SK-N-MC (cell line): ENCODE results near the gene SLC30A7.

ENCODE experiments used
- DNase-seq: peaks from one replicate; pipeline ENCODE4 v3.0.0-alpha.2; 2011; ENCODE audit warnings: low read depth, low spot score
- H3K27ac ChIP-seq: fragments of 200-600 bp; sonication (generic); 2 replicates; pipeline ENCODE4 v1.5.1; 2016; ENCODE audit warnings: mixed run types
- H3K36me3 ChIP-seq: fragments of 200-600 bp; sonication (generic); 2 replicates; pipeline ENCODE4 v1.6.1; 2017; ENCODE audit warnings: antibody characterized with exemption, low read length, mixed read lengths; ENCODE audit not compliant: insufficient read depth
- H3K4me3 ChIP-seq: fragments of 200-600 bp; sonication (generic); 2 replicates; pipeline ENCODE4 v1.5.1; 2016
- H3K9ac ChIP-seq: fragments of 200-600 bp; sonication (generic); 2 replicates; pipeline ENCODE4 v1.8.0; 2017; ENCODE audit warnings: mixed run types, mixed read lengths; ENCODE audit not compliant: insufficient read length
- H3K9me3 ChIP-seq: fragments of 200-600 bp; sonication (generic); 2 replicates; pipeline ENCODE4 v1.6.1; 2017; ENCODE audit warnings: low read depth, mild to moderate bottlenecking, antibody characterized with exemption, low read length, moderate library complexity, mixed read lengths
- EZH2 ChIP-seq: fragments of 200-600 bp; sonication (generic); IDR thresholded peaks from one replicate; pipeline ENCODE4 v1.6.1; 2017; ENCODE audit warnings: antibody characterized with exemption
- FOXP2 ChIP-seq: optimal IDR thresholded peaks from 2 replicates; pipeline ENCODE3; 2011; ENCODE audit warnings: mild to moderate bottlenecking, moderate library complexity; ENCODE audit not compliant: insufficient read depth; ENCODE audit errors: extremely low read length, control extremely low read depth
- POLR2AphosphoS5 ChIP-seq: IDR thresholded peaks from 2 replicates; pipeline ENCODE4 v1.6.1; 2012; ENCODE audit warnings: mild to moderate bottlenecking, low read depth, low read length, borderline replicate concordance

SLC30A7 gene

GRCh38 chr1:100866041-100866900, 29.6 kb upstream of the SLC30A7 start:
- Histone ChIP-seq H3K27ac (no peak overlapping the region), H3K9ac (no peak overlapping the region), H3K36me3 (no peaks in the 10 kb centered on the region), H3K9me3 (no peaks in the 10 kb centered on the region), H3K4me3 (no peak overlapping the region)
- DNase-seq = peak; percentile 35
- no peak for TF ChIP-seq POLR2AphosphoS5
- no peak for TF ChIP-seq EZH2
- TF ChIP-seq FOXP2 = no peak

DNA sequence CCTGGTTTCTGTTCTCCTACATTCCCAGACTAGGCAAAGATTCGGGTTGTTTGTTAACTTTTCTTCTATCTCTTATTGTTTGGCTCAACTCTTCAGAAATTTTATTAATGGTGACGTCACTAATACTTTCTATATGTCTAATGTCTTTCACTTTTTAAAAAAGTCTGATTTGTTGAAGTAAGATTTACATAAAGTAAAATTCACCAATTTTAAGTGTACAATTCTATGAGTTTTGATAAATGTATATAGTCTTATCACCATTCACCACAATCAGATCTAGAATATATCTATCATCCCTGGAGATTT, 29.0 kb upstream of the SLC30A7 start:
- Histone ChIP-seq H3K36me3 (no peaks in the 10 kb centered on the region), H3K9me3 (no peaks in the 10 kb centered on the region), H3K4me3 (no peak overlapping the region), H3K27ac (no peak overlapping the region), H3K9ac (no peak overlapping the region)
- no peak for DNase-seq
- TF ChIP-seq EZH2 = no peak
- TF ChIP-seq FOXP2 = no peak
- TF ChIP-seq POLR2AphosphoS5 = no peak

- Histone ChIP-seq H3K27ac (no peak overlapping the region), H3K4me3 (no peak overlapping the region), H3K9me3 (no peaks in the 10 kb centered on the region), H3K9ac (no peak overlapping the region), H3K36me3 (no peaks in the 10 kb centered on the region)
- TF ChIP-seq FOXP2 = no peak
- no peak for TF ChIP-seq POLR2AphosphoS5
- no peak for TF ChIP-seq EZH2
- DNase-seq = peak; percentile 32
Measured at GRCh38 chr1:100868364-100868995, 27.4 kb upstream of the SLC30A7 start.

DNA sequence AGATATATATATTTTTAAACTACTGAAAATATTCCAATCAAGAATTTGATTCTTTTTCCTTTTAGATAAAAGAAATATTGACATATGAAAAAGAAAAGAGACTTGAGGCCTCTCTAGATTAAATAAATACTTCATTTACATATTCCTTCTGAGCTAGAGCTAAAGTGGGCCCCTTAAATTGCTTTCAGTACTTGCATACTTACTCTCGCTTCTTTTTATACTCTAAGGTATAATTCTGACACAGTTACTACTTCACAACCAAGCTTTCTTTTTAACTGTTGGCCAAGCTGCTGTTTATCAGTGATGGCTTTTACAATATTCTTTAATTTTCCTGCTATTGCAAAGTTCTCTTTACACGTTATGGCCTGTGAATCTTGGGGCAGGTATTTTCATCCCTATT, 25.9 kb upstream of the SLC30A7 start:
- TF ChIP-seq FOXP2 (no peak), EZH2 (no peak), POLR2AphosphoS5 (no peak)
- no peak for DNase-seq
- no peaks in the 10 kb centered on the region for H3K36me3 ChIP-seq
- no peaks in the 10 kb centered on the region for H3K9me3 ChIP-seq
- H3K4me3 ChIP-seq = no peak overlapping the region
- H3K9ac ChIP-seq = peak overlapping the region; percentile 16
- H3K27ac ChIP-seq = no peak overlapping the region

- peaks cover 11% of the 10 kb centered on the region; the same call in 1 of the 2 replicates for H3K36me3 ChIP-seq
- no peak overlapping the region for H3K27ac ChIP-seq
- H3K4me3 ChIP-seq = no peak overlapping the region
- no peaks in the 10 kb centered on the region for H3K9me3 ChIP-seq
- TF ChIP-seq EZH2 (no peak), FOXP2 (no peak), POLR2AphosphoS5 (no peak)
- DNase-seq = no peak
- no peak overlapping the region for H3K9ac ChIP-seq
Measured at GRCh38 chr1:100874433-100874832, 21.5 kb upstream of the SLC30A7 start.

DNA sequence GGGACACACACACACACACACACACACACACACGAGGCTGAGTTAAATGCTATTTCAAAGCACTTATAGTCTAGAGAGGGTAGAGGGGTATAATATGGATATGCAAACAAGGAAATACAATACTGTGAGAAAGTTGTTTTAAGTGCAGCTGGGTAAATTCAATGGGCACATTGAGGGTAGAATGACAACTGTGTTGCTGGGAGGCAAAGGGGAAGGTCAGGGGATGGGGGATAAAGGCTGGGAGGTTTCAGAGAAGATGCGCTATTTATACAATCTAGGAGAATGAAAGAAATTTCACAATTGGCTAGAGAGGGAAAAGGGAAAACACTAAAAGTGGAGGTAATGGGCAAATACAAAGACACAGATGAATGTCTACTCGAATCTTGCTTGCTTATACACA, 20.7 kb upstream of the SLC30A7 start:
- no peak overlapping the region for H3K4me3 ChIP-seq
- DNase-seq = no peak
- H3K36me3 ChIP-seq = peaks cover 17% of the 10 kb centered on the region; the same call in 1 of the 2 replicates
- H3K9me3 ChIP-seq = no peaks in the 10 kb centered on the region
- H3K27ac ChIP-seq = no peak overlapping the region
- TF ChIP-seq FOXP2 = no peak
- no peak for TF ChIP-seq POLR2AphosphoS5
- TF ChIP-seq EZH2 = no peak
- H3K9ac ChIP-seq = no peak overlapping the region

DNA sequence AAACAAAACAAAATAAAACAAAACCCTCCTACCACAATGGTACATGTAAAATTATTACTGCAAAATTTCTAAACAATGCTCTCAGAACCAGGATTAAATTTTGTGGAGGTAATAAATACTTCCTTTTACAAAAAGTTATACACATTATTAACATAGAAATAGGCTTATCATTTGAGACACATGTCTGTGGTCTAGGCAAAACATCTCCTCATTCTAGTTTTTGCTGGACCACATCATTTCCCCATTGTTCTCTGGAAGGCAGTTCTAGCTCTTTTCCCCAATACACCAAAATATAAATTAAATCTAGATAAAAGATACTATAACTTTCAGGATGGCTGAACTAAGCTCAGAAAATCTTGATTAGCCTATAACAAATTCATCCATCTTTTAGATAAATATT, 19.6 kb upstream of the SLC30A7 start:
- no peak overlapping the region for H3K9ac ChIP-seq
- peaks cover 17% of the 10 kb centered on the region; the same call in 1 of the 2 replicates for H3K36me3 ChIP-seq
- H3K9me3 ChIP-seq = no peaks in the 10 kb centered on the region
- DNase-seq = no peak
- H3K4me3 ChIP-seq = no peak overlapping the region
- TF ChIP-seq EZH2 (no peak), FOXP2 (no peak), POLR2AphosphoS5 (no peak)
- no peak overlapping the region for H3K27ac ChIP-seq

- H3K36me3 ChIP-seq = peaks cover 17% of the 10 kb centered on the region; the same call in 1 of the 2 replicates
- no peak overlapping the region for H3K4me3 ChIP-seq
- TF ChIP-seq POLR2AphosphoS5 (no peak), EZH2 (no peak), FOXP2 (no peak)
- H3K27ac ChIP-seq = no peak overlapping the region
- DNase-seq = no peak
- no peak overlapping the region for H3K9ac ChIP-seq
- no peaks in the 10 kb centered on the region for H3K9me3 ChIP-seq
Measured at GRCh38 chr1:100879422-100879821, 16.5 kb upstream of the SLC30A7 start.
